Suprapubic skin (tissue), 3 donors: ENCODE measurements around the gene GJA9.

Source experiments
- EP300 ChIP-seq: sonication (generic); formaldehyde crosslinking; IDR thresholded peaks from one replicate; pipeline ENCODE4 v1.6.1; 2017; ENCODE audit warnings: antibody characterized with exemption
- POLR2A ChIP-seq, 2 donors: fragments of 450-650 bp; IDR thresholded peaks; one replicate each; pipeline ENCODE4 v1.6.1; 2017; ENCODE audit warnings: antibody characterized with exemption in 2 of 2, mild to moderate bottlenecking in 2 of 2, moderate library complexity in 2 of 2
- TF ChIP-seq, protein P1 (sequence below), 2 donors: fragments of 200-600 bp in 1 of 2; fragments of 450-650 bp in 1 of 2; sonication (generic) in 1 of 2; IDR thresholded peaks; one replicate each; pipeline ENCODE4 v1.5.1; 2016 to 2019; ENCODE audit warnings: antibody characterized with exemption in 2 of 2, mild to moderate bottlenecking in 1 of 2, moderate library complexity in 1 of 2

DNA sequence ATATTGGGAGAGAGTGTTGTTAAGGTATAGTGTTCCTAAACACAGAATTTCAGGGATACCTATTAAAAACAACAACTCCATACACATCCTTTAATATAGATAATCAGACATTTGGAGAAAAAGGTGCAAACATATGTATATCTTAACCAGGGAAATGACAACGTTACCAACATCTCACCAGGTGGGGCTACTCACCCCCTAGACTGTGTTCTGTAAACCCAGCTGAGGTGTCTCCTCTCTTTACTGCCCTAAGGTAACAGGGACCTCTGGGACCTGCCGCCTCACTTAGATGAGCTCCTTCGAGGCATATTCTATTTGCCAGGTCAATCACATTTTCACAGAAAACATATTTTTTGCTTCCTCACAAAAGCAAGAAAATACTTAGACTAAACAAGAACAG lies 35.2 kb downstream of the GJA9 start:
- TF ChIP-seq, protein P1, sequence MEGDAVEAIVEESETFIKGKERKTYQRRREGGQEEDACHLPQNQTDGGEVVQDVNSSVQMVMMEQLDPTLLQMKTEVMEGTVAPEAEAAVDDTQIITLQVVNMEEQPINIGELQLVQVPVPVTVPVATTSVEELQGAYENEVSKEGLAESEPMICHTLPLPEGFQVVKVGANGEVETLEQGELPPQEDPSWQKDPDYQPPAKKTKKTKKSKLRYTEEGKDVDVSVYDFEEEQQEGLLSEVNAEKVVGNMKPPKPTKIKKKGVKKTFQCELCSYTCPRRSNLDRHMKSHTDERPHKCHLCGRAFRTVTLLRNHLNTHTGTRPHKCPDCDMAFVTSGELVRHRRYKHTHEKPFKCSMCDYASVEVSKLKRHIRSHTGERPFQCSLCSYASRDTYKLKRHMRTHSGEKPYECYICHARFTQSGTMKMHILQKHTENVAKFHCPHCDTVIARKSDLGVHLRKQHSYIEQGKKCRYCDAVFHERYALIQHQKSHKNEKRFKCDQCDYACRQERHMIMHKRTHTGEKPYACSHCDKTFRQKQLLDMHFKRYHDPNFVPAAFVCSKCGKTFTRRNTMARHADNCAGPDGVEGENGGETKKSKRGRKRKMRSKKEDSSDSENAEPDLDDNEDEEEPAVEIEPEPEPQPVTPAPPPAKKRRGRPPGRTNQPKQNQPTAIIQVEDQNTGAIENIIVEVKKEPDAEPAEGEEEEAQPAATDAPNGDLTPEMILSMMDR (IDR thresholded peaks at IDR 0.05), result no peak
- TF ChIP-seq POLR2A (IDR thresholded peaks at IDR 0.05) (no peak), EP300 (no peak)
